Uterus (tissue), 2 donors: ENCODE measurements around the gene FPGS.

Experiments used
- CTCF ChIP-seq, 4 experiments: fragments of 200-600 bp in 2 of 4; fragments of 450-650 bp in 2 of 4; sonication (generic) in 2 of 4; IDR thresholded peaks; one replicate each; pipeline ENCODE4 v1.5.1; 2016 to 2019; ENCODE audit warnings: antibody characterized with exemption in 4 of 4, mild to moderate bottlenecking in 2 of 4, moderate library complexity in 1 of 4
- POLR2A ChIP-seq, 2 donors: fragments of 450-650 bp; IDR thresholded peaks; one replicate each; pipeline ENCODE4 v1.6.1; 2016; ENCODE audit warnings: antibody characterized with exemption in 2 of 2, mild to moderate bottlenecking in 1 of 2, moderate library complexity in 1 of 2

DNA sequence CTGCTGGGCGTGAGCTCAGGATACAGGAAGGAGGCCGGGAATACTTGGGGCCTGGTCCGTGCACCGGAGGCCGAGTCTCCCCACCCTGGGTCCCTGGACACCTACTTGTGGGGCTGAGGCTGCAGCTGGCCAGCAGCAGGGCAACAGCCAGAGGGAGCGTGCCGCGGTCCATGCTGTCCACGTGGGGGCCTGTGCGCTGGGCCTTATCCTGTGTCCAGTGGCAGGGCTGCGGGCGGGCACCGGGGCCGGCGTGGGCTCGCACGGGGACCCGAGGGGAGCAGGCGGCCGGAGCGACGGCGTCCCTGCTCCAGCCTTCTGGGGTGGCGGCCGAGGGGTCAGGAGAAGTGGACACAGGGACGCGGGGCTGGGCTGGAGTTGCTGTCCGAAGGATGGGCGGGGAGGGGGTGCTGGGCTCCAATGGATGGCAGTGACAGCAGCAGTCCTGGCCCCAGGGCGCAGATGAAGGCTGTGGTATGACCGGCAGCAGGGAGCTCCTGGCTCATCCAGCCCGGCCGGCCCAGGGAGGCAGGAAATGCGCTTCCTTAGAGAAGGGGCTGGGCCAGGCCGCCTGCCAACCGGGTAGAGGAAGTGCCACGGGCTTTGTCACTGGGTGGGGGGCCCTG, 51.6 kb downstream of the FPGS start, which contains the start of gene ENG:
- TF ChIP-seq CTCF (IDR thresholded peaks at IDR 0.05) (peak; percentile 13 to 44 (median 21)), POLR2A (IDR thresholded peaks at IDR 0.05) (peak in 1 of 2 donors; percentile 47)
